GM21381 (cell line): ENCODE measurements around the gene ZFPM1.

Experiments
- ATAC-seq: cut with Tn5 transposase; IDR thresholded peaks from one replicate; pipeline ENCODE4 v1.9.1; 2021; ENCODE audit warnings: mild to moderate bottlenecking, moderate library complexity; ENCODE audit not compliant: unreplicated experiment

The ZFPM1 gene

DNA sequence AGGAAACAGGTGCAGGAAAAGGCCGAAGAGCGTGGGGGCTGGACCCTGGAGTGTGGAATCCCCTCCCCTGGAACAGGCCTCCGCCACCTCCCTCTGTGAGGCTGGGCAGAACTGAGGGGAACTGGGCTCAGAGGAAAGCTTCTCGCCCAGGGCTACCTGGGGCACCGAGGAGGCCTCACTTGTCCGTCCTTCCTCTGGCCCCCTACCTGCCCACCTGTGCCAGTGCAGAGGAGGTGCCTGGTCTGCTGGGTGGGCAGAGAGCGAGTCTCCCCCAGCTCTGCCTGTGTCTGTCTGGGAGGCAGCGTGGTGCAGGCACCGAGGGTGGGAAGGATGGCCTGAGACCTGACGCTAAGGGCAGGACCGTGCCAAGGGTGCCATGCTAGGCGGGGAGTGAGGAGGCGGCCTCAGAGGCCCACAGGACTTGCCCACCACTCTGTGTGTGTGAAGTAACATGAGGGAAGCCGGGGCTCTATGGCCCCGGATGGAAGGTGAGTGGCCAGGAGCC, 42.2 kb downstream of the ZFPM1 start:
- no peak for ATAC-seq

DNA sequence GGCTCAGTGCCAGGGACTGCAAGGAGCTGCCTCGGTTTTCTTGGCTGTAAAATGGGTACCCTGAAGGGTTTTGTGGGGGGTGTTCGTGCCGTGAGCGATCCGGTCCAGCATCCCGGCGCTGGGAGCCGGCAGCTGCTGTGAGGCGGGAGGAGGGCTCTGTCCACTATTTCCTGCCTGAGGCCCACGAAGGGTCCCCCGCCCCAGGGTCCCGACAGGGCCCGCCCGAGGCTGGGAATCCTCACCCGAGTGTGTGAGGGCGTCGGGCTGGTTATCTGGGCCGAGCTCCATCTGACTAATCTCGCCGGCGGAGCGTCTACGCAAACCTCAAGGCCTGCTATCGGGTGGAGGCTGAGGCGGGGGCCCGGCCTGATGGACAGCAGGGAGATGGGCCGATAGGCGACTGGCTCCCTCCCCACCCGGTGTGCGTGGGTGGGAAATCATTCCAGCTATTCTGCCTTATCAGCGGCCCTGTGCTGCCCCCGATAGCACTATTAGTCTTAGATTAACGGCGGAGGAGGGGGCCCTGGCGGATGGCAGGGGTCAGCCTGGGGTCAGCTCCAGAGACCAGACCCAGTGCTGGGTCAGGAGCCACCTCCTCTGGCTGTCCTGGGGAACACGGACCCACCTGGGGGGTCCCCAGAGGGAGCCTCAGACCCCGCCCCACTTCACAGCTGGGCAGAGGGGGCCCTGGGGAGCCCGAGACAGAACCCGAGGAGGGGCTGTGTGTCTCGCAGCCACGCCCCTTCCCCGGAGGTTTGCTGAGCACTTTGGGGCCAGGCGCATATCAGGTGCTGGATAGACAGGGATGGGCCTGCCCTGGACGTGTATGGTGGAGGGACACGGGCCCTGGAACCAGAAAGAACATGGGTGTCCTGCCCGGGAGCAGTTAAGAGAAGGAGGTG, 44.7 kb downstream of the ZFPM1 start:
- no peak for ATAC-seq

DNA sequence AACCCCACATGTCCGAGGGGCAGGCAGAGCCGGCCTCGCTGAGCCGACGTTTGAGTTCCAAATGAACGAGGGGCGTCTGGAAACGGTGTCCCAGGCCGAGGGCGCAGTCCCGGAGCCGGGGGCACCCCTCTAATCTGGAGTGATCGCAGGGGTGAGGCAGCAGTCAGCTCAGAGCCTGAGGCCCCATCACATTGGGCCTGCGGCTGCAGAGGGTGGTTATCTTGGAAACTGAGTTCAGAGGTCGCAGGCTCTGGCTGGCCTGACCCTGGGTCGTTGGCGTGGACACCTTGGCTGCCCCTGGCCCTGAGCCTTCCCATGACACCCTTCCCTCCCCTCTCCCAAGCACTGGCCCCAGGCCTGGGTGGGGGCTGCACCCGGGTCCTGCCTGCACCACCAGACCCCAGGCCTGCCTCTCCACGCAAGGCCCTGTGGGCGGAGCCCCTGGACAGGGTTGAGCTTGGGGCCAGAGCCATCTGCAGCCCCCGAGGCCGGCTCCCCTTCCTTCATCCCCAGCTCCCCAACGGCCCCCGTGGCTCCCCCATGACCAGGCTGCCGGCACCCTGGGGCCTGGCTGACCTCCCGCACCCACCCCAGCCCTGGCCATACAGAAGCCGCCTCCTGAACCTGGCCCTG, 45.6 kb downstream of the ZFPM1 start:
- no peak for ATAC-seq

DNA sequence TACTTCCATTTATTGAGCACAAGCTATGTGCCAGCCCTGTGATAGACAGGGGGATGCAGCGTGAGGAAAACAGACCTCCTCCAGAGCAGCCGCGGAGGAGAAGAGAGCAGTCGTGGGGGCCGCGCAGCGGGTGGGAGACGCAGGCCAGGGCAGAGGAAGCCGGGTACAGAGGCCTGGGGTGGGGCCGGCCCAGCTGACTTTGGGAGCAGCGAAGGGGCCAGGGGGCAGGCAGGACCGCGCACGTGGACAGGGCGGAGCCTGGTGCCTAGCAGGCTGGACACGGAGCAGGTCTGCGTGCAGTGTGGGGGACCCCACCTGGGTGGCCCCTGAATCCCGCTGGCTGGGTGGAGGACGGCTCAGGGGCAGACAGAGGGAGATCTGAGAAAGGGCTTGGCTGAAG, 46.2 kb downstream of the ZFPM1 start:
- no peak for ATAC-seq

DNA sequence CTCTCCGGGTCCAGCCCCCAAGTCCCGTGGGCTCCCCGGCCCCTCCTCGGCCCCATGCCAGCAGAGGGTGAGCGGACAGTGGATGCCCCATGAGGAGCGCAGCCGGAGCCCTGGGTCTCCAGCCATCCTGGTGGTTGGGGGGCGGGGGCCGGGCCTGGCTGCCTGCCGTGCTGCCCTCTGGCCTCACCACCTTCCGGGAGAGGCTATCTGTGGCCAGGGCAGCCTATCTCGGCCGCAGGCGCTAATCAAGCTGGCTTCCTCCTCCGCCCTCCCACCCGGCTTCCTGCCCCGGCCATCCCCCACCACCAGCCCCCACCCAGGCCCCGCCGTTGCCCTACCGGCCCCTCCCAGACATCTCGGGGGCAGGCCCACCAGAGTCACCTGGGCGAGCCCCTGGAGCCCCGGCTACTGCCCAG, 46.8 kb downstream of the ZFPM1 start:
- ATAC-seq: no peak

DNA sequence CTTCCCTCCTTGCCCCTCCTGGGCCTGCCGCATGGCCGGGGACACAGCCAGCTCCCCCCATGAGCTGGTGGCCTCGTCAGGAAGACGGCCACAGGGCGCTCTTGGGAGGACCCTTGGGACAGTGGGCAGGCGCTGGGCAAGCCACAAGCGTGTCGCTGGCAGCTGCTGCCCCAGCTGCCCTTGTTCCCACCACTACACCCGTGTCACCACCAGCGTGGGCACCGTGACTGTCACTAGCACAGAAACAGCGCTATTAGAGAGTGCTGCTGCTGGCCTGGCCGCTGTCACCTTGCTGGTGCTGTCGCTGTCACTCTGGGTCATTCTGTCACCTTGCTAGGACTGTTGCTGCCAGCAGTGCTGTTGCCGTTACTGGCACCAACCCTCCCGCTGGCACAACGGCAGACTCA, 47.2 kb downstream of the ZFPM1 start:
- no peak for ATAC-seq

DNA sequence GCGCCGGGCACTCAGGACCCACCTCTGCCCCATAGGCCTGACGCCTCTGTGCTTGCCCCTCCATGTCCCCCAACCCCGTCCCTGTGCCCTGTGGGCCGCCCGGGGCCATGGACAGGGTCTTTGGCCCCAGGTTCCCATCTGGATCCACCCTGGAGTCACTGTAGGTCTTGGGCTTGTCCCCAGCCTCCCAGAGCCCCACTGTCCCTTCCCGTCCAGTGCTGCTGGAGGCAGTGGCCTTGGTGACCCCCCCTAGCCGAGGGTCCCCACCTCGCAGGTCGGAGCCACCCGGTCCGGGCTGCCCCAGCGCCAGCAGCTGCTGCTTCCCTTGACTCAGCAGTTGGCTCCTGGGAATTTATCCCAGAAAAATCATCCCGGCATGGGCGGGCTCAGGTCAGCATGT, 49.3 kb downstream of the ZFPM1 start:
- ATAC-seq: no peak

DNA sequence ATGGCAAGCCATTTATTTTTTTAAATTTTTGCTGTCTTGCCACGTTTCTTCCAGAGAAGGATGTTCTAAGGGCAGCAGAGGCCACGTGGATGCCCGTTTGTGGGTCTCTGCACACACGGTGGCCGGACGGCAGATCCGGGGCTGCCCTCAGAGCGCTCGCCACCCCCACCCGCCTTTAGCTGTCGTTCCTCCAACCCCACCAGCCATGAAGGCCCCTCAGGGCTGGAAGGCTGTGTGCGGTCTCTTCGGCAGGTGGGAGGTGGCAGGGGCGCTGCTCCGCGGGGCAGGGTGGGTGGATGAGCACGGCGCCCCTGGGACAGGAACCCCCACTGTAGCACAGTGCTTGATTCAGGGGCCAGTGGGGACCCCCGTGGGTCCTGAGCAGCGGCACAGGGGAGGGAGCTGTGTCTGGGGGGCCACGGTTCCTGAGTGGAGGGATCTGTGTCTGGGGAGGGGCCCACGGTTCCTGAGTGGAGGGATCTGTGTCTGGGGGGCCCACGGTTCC, 49.7 kb downstream of the ZFPM1 start:
- no peak for ATAC-seq

DNA sequence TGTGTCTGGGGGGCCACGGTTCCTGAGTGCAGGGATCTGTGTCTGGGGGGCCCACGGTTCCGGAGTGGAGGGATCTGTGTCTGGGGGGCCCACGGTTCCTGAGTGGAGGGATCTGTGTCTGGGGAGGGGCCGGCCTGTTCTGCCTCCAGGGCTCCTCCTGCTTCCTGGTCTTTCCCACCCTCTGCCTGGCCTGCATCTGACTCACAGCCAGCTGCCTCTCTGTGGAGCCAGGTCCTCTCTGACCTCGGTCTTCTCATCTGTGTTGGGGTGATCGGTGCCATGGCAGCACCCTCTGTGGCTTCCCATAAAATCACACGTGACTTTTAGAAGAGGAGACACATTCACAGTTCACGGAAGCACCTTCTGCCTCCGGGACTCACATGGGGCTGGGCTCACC, 50.3 kb downstream of the ZFPM1 start:
- no peak for ATAC-seq

DNA sequence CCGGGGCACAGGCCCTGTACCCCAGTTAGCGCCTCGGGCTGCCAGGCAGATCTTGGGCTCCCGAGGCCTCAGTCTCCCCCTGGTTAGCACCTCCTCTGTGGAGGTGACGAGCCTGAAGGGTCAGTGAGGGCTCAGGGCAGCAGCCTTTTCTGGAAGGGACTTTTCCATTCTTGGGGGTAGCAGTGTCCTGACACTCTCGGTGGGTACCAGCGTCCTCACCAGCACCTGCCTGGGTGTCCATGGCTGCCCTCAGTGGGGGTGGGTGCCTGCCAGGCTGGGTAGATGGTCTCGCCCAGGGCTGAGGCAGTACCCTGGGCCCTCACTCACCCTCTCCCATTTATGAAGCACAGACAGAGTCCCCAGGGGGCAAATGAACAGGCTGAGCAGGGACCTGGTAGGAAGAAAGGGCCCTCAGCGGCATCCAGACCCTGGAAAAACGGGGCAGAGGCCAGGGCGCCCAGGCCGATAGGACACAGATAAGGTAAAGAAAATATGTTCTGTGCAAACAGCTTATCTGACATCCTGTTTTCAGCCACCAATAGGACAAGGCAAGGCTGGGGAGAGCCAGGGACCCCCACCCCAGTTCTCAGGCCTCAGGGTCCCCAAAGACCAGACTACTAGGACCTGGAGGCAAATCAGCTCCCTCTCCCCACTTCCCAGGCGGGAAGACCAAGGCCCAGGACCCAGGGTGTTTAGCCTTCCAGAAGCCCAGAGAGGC, 50.9 kb downstream of the ZFPM1 start:
- ATAC-seq: no peak

DNA sequence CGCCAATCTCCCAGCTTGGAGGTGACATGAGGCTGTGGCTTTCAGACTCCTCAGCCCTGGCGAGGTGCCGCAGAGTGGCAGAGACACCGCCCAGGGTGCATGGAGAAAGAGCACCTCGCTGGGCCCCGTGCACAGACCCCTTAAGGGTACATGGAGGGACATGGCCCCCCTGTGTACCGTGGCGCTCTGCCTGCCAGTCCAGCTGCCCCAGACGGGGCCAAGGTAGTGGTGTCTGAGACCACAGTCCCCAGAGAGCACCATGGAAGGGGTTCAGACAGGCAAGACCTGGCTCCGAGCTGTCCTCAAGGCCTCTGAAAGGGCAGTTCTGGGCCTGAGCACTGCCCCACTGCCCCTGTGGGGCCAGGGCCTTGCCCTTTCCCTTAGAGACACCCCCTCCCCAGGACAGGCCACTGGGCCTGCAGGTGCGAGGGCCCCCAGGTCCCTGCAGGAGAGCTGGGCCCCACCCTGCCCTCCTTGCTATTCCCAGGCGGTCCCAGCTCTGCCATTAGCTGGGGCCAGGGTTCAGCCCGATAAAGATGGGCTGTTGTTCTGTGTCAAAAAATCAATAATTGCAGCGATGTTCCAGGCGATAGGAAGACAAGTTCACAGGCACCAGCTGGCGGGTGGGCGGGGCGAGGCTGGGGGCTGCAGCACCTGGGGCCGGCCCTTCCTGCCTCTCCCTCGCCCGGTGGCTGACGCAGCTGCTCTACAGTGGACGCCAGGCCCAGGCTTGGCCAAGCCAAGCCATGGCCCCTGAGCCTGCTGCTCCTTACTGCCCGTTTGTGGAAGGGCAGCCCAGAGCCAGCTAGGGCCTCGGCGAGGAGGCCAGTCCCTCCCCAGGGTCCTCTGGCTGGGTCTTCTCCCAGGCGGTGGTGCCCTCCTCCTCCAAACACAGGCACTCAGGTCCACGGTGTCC, 51.7 kb downstream of the ZFPM1 start:
- no peak for ATAC-seq

DNA sequence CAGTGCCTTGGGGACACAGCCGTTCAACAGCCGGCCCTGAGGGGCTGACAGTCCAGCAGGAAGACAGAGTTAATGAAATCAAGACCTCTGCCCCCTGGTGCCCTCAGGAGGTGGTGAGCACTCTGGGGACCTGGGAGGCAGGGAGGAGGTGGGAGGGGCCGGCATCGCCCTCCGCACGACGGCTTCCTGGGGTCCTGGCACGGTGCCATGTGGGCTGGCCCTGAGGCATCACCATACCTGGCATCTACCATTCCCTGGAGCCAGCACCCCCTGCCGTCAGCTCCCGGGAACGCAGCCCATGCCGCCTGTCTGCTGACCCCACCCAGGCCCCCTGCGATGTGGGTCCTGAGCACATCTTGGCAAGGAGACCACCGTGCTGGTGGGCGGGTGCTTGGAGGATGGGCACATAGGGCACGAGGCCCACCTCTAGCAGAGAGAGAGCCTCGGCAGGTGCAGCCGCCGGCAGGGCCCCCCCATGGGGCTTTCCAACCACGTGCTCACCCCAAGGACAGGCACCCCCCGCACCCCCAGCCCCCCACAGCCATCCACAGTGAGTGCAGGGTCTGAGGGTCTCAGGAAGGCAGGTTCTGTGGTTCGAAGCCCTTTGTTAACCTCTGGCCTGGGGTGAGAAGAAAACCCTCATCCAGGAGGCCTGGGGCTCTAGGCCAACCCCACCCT, 52.5 kb downstream of the ZFPM1 start:
- no peak for ATAC-seq

DNA sequence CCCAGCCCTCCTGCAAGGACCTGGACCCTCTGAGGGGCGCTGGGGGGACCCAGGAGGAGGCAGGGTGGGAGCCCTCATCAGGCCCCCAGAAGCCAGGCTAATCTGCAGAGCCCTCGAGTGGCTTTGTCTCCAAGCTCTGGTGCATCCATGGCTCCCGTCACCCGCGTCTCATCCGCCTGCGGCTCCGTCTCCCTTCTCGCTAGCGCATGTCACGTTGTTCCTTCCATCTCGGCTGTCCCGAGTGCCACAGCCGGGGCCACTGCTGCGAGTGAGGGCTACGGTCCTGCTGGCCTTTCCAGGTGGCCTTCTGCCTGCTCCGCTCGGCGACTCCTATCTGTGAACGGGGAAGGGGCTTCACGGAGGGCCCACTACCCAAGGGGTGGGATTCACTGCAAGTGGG, 53.6 kb downstream of the ZFPM1 start:
- ATAC-seq: no peak

DNA sequence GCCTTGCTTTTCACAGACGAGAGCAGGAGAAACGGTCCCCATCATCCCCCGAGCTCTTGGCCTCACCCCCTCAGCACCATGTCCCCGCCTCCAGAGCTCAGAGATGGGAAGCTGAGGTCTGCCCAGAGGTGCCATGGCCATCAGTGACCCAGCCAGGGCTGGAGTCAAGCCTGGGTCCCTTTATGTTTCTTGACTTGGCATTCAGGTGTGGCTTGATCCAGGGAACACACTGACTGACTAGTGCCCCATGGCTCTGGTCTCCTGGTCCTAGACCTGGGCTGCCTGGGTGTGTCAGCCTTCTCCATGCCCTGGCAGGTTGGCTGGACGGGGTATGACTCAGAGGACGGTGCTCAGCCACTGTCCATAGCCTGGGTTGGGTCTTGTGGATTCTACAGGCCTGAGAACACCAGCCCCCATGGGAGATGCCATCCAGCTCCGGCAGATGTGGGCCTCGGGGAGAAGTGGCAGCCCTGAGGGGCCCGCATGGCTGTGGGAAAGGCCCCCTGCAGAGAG, 54.2 kb downstream of the ZFPM1 start:
- ATAC-seq: no peak

DNA sequence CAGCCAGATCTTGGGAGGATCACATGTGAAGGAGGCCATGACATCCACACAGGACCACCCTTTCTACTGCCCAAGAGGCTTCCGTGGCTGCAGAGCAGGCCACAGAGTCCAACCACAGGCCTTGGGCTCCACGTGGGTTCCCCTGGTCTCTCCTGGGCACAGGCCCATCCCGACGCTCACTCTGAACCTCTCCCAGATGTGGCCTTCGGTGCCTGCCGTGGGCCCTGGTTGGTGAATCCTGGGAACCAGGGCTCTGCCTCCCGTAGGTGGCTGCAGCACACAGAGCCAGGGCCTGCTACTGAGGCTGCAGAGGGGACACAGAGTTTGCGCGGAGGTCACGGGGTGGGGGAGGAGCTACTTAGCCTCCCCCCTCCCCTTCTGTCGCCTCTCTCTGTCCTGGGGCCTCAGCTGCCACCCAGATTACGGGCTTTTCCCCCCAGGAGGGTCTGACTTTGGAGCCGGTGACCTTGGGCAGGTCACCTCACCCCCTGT, 55.3 kb downstream of the ZFPM1 start:
- no peak for ATAC-seq

DNA sequence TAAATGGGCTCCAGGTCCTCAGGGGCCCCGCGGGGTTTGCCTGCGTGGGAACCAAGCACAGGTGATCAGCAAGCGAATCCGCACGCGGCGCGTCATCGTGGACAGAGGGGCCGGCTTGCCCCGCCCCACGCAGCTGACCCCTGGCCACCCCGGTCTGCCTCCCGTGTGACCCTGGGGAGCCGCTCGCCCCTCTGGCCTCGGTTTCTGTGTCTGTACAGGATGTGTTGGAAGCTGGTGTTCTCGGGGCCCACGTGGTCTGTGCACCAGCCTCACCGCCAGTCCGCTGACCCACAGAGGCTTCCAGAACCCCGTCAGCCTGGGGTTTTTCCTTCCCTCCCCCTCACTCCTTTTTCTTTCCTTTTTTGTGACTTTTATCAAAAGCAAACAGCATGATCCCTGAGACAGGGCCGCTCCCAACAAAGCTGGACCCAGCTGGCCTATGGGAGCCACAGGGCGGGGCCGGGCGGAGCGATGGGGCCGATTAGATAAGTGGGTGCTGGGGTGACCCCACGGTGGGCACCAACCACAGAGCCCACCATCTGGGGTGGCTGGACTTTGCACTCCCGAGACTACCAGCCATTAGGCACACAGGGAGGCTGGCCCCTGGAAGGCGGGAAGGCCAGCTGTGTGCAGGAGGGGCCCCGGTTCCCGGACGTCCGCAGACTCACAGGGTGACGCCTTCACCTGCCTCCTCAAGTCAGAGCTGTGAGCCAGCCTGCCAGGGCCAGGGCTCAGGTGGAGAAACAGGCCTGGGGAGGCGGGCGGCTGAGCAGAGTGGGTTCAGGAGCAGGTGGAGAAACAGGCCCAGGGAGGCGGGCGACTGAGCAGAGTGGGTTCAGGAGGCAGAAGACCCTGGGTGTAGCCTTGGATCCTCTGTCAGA, 56.0 kb downstream of the ZFPM1 start:
- no peak for ATAC-seq

DNA sequence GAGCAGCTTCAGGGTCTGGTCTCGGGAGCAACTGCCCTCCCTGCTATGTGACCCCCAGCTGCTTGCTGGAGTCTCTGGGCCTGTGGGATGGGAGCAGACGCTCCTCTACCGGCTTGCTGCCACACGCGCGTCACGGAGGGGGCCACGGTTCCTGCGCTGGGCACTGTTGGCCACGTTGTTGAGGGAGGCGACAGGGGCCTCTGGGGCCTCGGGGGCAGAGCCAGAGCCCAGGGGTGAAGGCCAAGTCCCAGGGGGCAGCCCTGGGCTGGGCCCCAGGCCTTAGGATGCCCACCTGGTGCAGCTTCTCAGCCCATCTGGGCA, 56.6 kb downstream of the ZFPM1 start:
- no peak for ATAC-seq

DNA sequence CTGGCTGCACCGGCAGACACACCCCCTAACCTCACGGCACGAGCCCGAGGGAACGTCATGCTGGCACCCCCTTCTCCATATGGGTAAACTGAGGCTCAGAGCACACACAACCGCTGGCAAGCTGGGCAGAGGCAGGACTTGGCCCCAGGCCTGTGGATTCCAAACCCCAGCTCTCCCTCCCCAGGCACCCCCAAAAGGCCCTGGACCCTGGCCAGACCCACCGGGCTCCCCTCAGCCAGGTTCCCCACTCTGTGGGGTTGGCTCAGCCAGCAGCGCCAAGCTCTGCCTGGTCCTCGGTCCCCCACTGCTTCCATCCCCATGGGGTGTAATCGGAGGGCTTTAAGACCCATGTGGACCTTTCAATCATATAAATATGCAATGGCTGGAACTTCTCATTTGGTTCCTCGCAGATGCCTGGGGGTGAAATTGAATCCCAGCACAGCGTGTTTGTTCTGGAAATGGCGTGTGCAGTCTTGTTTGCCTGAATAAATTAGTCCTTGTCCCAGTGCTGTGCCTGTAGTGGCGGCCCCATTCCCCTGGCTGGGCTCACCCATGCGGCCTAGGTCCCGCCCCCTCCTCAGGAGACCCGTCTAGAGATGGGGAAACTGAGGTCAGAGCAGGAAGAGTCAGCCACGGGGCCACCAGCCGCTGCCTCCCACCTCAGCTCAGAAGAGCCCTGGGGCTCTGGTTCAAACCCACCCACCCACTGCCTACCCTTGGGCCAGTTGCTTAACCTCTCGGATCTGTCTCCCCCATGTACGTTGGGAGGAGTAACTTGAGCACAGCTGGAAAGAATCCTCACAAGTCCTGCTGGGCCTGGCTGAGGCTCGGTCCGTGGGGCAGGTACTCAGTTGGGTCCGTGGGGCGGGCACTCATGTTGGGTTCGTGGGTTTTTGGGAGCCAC, 57.3 kb downstream of the ZFPM1 start:
- ATAC-seq: no peak
